22Rv1 (cell line): ENCODE data around the gene CDK6.

ENCODE experiments used
- ZFX ChIP-seq: fragments of 450-650 bp; IDR thresholded peaks from 2 replicates; pipeline ENCODE4 v1.6.1; 2017; ENCODE audit warnings: antibody characterized with exemption, borderline replicate concordance
- TF ChIP-seq, protein P1 (sequence below): fragments of 450-650 bp; IDR thresholded peaks from 2 replicates; pipeline ENCODE4 v1.5.1; 2017; ENCODE audit warnings: mild to moderate bottlenecking

DNA sequence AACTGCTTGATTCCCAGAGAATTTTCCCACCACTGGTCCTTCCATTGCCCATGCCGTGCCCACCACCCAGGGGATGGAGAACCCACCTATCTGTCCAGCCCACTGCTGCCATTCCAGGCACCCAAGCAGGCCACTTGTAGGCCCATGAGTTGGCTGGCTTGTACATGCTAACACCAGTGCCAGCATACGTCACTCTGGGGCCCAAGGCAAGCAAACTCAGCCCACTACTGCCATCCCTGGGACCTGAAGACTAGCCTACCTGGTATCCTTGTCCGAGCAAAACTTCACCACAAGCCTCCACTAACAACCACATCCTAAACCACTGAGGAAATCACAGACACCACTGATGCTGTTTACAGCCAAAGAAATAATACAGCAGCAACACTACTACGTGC, 44.7 kb upstream of the CDK6 start:
- TF ChIP-seq, protein P1, sequence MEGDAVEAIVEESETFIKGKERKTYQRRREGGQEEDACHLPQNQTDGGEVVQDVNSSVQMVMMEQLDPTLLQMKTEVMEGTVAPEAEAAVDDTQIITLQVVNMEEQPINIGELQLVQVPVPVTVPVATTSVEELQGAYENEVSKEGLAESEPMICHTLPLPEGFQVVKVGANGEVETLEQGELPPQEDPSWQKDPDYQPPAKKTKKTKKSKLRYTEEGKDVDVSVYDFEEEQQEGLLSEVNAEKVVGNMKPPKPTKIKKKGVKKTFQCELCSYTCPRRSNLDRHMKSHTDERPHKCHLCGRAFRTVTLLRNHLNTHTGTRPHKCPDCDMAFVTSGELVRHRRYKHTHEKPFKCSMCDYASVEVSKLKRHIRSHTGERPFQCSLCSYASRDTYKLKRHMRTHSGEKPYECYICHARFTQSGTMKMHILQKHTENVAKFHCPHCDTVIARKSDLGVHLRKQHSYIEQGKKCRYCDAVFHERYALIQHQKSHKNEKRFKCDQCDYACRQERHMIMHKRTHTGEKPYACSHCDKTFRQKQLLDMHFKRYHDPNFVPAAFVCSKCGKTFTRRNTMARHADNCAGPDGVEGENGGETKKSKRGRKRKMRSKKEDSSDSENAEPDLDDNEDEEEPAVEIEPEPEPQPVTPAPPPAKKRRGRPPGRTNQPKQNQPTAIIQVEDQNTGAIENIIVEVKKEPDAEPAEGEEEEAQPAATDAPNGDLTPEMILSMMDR: no peak
- TF ChIP-seq ZFX: no peak
